MM.1S (cell line): ENCODE results near the gene PHAX.

Source experiments
- DNase-seq: peaks from one replicate; pipeline ENCODE4 v3.0.0-alpha.2; 2015
- H2AFZ ChIP-seq: fragments of 300-600 bp; sonication (generic); 2 replicates; pipeline ENCODE4 v1.6.0; 2016; ENCODE audit warnings: antibody characterized with exemption, low read length
- H3F3A ChIP-seq: fragments of 300-600 bp; sonication (generic); 2 replicates; pipeline ENCODE4 v1.6.1; 2016; ENCODE audit warnings: mild to moderate bottlenecking, antibody characterized with exemption, low read length, moderate library complexity, mixed read lengths; ENCODE audit not compliant: insufficient read depth
- H3K27ac ChIP-seq: fragments of 300-600 bp; sonication (generic); 2 replicates; pipeline ENCODE4 v1.5.1; 2016; ENCODE audit warnings: mild to moderate bottlenecking, low read length
- H3K27me3 ChIP-seq: fragments of 300-600 bp; sonication (generic); replicated peaks from 2 replicates; pipeline ENCODE4 v1.6.0; 2016; ENCODE audit warnings: low read length; ENCODE audit not compliant: insufficient read depth
- H3K36me3 ChIP-seq: fragments of 300-600 bp; sonication (generic); replicated peaks from 2 replicates; pipeline ENCODE4 v1.6.1; 2016; ENCODE audit warnings: mild to moderate bottlenecking, low read length, mixed read lengths; ENCODE audit not compliant: insufficient read depth
- H3K4me1 ChIP-seq: fragments of 300-600 bp; sonication (generic); 2 replicates; pipeline ENCODE4 v1.6.1; 2016; ENCODE audit warnings: low read length, mixed read lengths
- H3K4me2 ChIP-seq: fragments of 300-600 bp; sonication (generic); 2 replicates; pipeline ENCODE4 v1.6.0; 2016; ENCODE audit warnings: low read depth, low read length
- H3K4me3 ChIP-seq: fragments of 300-600 bp; sonication (generic); 2 replicates; pipeline ENCODE4 v1.5.1; 2016; ENCODE audit warnings: low read length, mixed read lengths
- H3K79me2 ChIP-seq: fragments of 300-600 bp; sonication (generic); 2 replicates; pipeline ENCODE4 v1.6.1; 2016; ENCODE audit warnings: mixed run types, low read length, mixed read lengths
- H3K9ac ChIP-seq: fragments of 300-600 bp; sonication (generic); 2 replicates; pipeline ENCODE4 v1.6.1; 2016; ENCODE audit warnings: low read length, mixed read lengths
- H3K9me2 ChIP-seq: fragments of 300-600 bp; sonication (generic); replicated peaks from 2 replicates; pipeline ENCODE4 v1.6.1; 2016; ENCODE audit warnings: mild to moderate bottlenecking, low read length, mixed read lengths; ENCODE audit not compliant: insufficient read depth
- H3K9me3 ChIP-seq: fragments of 300-600 bp; sonication (generic); replicated peaks from 2 replicates; pipeline ENCODE4 v1.6.1; 2016; ENCODE audit warnings: mild to moderate bottlenecking, low read length, mixed read lengths; ENCODE audit not compliant: insufficient read depth
- H4K20me1 ChIP-seq: fragments of 300-600 bp; sonication (generic); 2 replicates; pipeline ENCODE4 v1.6.1; 2016; ENCODE audit warnings: mild to moderate bottlenecking, low read length, moderate library complexity, mixed read lengths; ENCODE audit not compliant: insufficient read depth
- EZH2 ChIP-seq: fragments of 300-600 bp; sonication (generic); optimal IDR thresholded peaks from 2 replicates; pipeline ENCODE3; 2017; ENCODE audit warnings: low read depth, mild to moderate bottlenecking, antibody characterized with exemption, low read length, mixed read lengths
- EZH2phosphoT487 ChIP-seq: fragments of 300-600 bp; sonication (generic); IDR thresholded peaks from 2 replicates; pipeline ENCODE4 v1.6.1; 2018; ENCODE audit warnings: antibody characterized with exemption, low read length
- TF ChIP-seq, protein P1 (sequence below): fragments of 300-600 bp; sonication (generic); IDR thresholded peaks from 2 replicates; pipeline ENCODE4 v1.5.1; 2016; ENCODE audit warnings: antibody characterized with exemption, low read length, mixed read lengths

PHAX gene

DNA sequence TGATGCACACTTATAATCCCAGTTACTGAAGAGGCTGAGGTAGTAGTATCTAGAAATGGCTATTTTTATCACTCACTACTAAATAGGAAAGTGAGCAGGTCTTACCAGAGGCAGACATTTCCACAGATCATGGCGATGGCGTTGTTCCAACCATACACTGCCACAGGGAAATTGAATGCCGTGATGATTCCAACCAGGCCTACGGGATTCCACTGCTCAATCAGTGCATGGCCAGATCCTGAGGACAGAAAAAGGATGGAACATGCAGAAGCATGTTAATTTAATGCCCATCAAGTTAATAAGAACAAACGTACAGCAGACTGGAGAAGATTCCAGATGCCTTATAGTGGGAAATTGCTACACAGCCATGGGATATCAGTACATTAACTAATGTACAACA is 23.8 kb upstream of the PHAX start:
- Histone ChIP-seq H3K9me3 (no peaks in the 10 kb centered on the region), H3K36me3 (no peaks in the 10 kb centered on the region), H4K20me1 (no peaks in the 10 kb centered on the region), H3K27ac (no peak overlapping the region), H2AFZ (no peak overlapping the region), H3K4me2 (no peak overlapping the region), H3F3A (no peaks in the 10 kb centered on the region), H3K4me3 (no peak overlapping the region), H3K9ac (no peak overlapping the region), H3K27me3 (no peaks in the 10 kb centered on the region), H3K9me2 (no peaks in the 10 kb centered on the region), H3K79me2 (no peaks in the 10 kb centered on the region), H3K4me1 (no peaks in the 10 kb centered on the region)
- TF ChIP-seq, protein P1, sequence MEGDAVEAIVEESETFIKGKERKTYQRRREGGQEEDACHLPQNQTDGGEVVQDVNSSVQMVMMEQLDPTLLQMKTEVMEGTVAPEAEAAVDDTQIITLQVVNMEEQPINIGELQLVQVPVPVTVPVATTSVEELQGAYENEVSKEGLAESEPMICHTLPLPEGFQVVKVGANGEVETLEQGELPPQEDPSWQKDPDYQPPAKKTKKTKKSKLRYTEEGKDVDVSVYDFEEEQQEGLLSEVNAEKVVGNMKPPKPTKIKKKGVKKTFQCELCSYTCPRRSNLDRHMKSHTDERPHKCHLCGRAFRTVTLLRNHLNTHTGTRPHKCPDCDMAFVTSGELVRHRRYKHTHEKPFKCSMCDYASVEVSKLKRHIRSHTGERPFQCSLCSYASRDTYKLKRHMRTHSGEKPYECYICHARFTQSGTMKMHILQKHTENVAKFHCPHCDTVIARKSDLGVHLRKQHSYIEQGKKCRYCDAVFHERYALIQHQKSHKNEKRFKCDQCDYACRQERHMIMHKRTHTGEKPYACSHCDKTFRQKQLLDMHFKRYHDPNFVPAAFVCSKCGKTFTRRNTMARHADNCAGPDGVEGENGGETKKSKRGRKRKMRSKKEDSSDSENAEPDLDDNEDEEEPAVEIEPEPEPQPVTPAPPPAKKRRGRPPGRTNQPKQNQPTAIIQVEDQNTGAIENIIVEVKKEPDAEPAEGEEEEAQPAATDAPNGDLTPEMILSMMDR = no peak
- no peak for DNase-seq

DNA sequence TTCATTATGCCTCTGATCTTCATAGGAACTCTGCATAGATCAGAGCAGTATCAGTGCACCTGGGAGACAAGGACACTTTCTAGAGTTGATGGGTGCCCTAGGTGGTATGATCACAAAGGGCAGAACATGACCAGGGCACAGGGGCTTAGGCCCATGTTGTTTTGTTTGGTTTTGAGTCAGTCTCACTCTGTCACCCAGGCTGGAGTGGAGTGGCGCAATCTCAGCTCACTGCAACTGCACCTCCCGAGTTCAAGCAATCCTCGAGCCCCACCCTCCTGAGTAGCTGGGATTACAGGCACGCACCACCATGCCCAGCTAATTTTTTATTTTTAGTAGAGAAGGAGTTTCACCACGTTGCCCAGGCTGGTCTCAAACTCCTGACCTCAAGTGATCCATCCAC is 23.3 kb upstream of the PHAX start:
- H2AFZ ChIP-seq = no peak overlapping the region
- no peaks in the 10 kb centered on the region for H3K27me3 ChIP-seq
- H3K4me3 ChIP-seq = no peak overlapping the region
- DNase-seq = no peak
- no peaks in the 10 kb centered on the region for H3K9me3 ChIP-seq
- H3F3A ChIP-seq = no peaks in the 10 kb centered on the region
- H3K9me2 ChIP-seq = no peaks in the 10 kb centered on the region
- H3K36me3 ChIP-seq = no peaks in the 10 kb centered on the region
- no peaks in the 10 kb centered on the region for H4K20me1 ChIP-seq
- H3K9ac ChIP-seq = no peak overlapping the region
- no peak overlapping the region for H3K4me2 ChIP-seq
- H3K4me1 ChIP-seq = no peaks in the 10 kb centered on the region
- TF ChIP-seq, protein P1 = no peak
- TF ChIP-seq EZH2 (no peak), EZH2phosphoT487 (no peak)
- no peak overlapping the region for H3K27ac ChIP-seq
- no peaks in the 10 kb centered on the region for H3K79me2 ChIP-seq

DNA sequence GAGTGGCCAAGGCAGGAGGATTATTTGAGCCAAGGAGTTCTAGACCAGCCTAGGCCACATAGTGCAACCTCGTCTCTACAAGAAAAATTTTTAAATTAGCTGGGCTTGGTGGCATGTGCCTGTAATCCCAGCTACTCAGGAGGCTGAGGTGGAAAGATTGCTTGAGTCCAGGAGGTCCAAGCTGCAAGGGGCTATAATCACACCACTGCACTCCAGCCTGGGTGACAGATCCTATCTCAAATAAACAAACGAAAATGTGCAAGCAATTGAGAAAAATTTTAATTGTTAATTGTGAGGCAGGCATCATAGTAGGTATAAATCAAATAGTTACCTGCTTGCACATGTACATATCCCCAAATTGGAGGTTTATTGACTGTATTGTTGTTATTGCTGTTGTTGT is 21.0 kb upstream of the PHAX start:
- no peak for DNase-seq
- Histone ChIP-seq H2AFZ (no peak overlapping the region), H3K4me2 (no peak overlapping the region), H3K9me3 (no peaks in the 10 kb centered on the region), H4K20me1 (no peaks in the 10 kb centered on the region), H3K79me2 (no peaks in the 10 kb centered on the region), H3K4me3 (no peak overlapping the region), H3K9ac (no peak overlapping the region), H3K9me2 (no peaks in the 10 kb centered on the region), H3K36me3 (no peaks in the 10 kb centered on the region), H3K27ac (no peak overlapping the region), H3K27me3 (no peaks in the 10 kb centered on the region), H3F3A (no peaks in the 10 kb centered on the region), H3K4me1 (no peaks in the 10 kb centered on the region)
- TF ChIP-seq EZH2 (no peak), EZH2phosphoT487 (no peak)
- TF ChIP-seq, protein P1 = no peak

- TF ChIP-seq, protein P1 = no peak
- TF ChIP-seq EZH2phosphoT487 = no peak
- no peak for TF ChIP-seq EZH2
- H3K36me3 ChIP-seq = no peaks in the 10 kb centered on the region
- no peaks in the 10 kb centered on the region for H3K4me1 ChIP-seq
- H4K20me1 ChIP-seq = no peaks in the 10 kb centered on the region
- H3K27me3 ChIP-seq = no peaks in the 10 kb centered on the region
- no peak overlapping the region for H3K9ac ChIP-seq
- H3F3A ChIP-seq = no peaks in the 10 kb centered on the region
- no peaks in the 10 kb centered on the region for H3K9me2 ChIP-seq
- H3K27ac ChIP-seq = no peak overlapping the region
- no peak overlapping the region for H3K4me2 ChIP-seq
- DNase-seq = no peak
- no peaks in the 10 kb centered on the region for H3K9me3 ChIP-seq
- no peak overlapping the region for H2AFZ ChIP-seq
- H3K4me3 ChIP-seq = no peak overlapping the region
- no peaks in the 10 kb centered on the region for H3K79me2 ChIP-seq
Observed at GRCh38 chr5:126583761-126584160, 17.0 kb upstream of the PHAX start.
